T-cell (primary cell): Measurements from ENCODE around the gene CNTNAP5. TPM values are rescaled to one million over a fixed set of nuclear protein-coding genes. Genes with fewer than 3 reads are reported as not detected.

Experiments
- ATAC-seq, 4 experiments: fragments of 200-7000 bp in 3 of 4; fragments of 150-1000 bp in 1 of 4; cut with Tn5 transposase; replicated peaks in 1 of 4; 1 replicate in 3 of 4; 2 replicates in 1 of 4; pipeline ENCODE4 v1.10.0; 2021; ENCODE audit warnings: moderate library complexity in 3 of 4, mild to moderate bottlenecking in 2 of 4, moderate number of reproducible peaks in 1 of 4
- CTCF ChIA-PET, 2 donors: fragments of 300-600 bp; sonication (Branson Sonifier 250); formaldehyde crosslinking; loops; one replicate each; lab custom pipeline; 2022; ENCODE audit warnings: antibody characterized with exemption in 2 of 2; lab: Charles Lee
- POLR2A ChIA-PET, 2 donors: fragments of 300-600 bp; sonication (Branson Sonifier 250); formaldehyde crosslinking; loops; one replicate each; lab custom pipeline; 2022; ENCODE audit warnings: antibody characterized with exemption in 2 of 2; lab: Charles Lee
- DNase-seq, 35 experiments: peaks; one replicate each; pipeline versions ENCODE4 v3.0.0 to v3.0.0-alpha.2; 2013 to 2023
- H3K27ac ChIP-seq: one replicate; pipeline ENCODE4 v1.5.1; 2013; ENCODE audit warnings: low read length
- H3K27me3 ChIP-seq, 2 experiments: replicated peaks in 1 of 2; 1 replicate in 1 of 2; 2 replicates in 1 of 2; pipeline versions ENCODE4 v1.6.1 to v1.7.0; 2013; ENCODE audit warnings: low read length in 1 of 2, mixed read lengths in 1 of 2; ENCODE audit not compliant: control insufficient read depth in 2 of 2, insufficient read depth in 2 of 2; ENCODE audit errors: extremely low read depth in 1 of 2
- H3K36me3 ChIP-seq, 2 donors: 1 replicate in 1 of 2; 2 replicates in 1 of 2; pipeline versions ENCODE4 v1.6.1 to v1.7.0; 2013; ENCODE audit warnings: low read length in 1 of 2; ENCODE audit not compliant: control insufficient read depth in 2 of 2, insufficient read depth in 1 of 2; ENCODE audit errors: extremely low read depth in 1 of 2
- H3K4me1 ChIP-seq, 2 experiments: 1 replicate in 1 of 2; 2 replicates in 1 of 2; pipeline versions ENCODE4 v1.6.1 to v1.7.0; 2013; ENCODE audit warnings: low read length in 2 of 2, mixed read lengths in 1 of 2; ENCODE audit not compliant: insufficient read depth in 2 of 2, control insufficient read depth in 1 of 2; ENCODE audit errors: extremely low read depth in 1 of 2
- H3K4me3 ChIP-seq, 2 donors: 1 replicate in 1 of 2; 2 replicates in 1 of 2; pipeline versions ENCODE4 v1.5.1 to v1.7.0; 2013; ENCODE audit warnings: mild to moderate bottlenecking in 2 of 2, low read length in 1 of 2, moderate library complexity in 1 of 2; ENCODE audit not compliant: control insufficient read depth in 1 of 2; ENCODE audit errors: extremely low read depth in 1 of 2
- H3K9me3 ChIP-seq: 2 replicates; pipeline ENCODE4 v1.7.0; 2013
- H3K27ac Mint-ChIP-seq, 2 donors: one replicate each; pipeline ENCODE4 v1.8.0; 2020 to 2021; ENCODE audit warnings: mild to moderate bottlenecking in 2 of 2, mixed read lengths in 2 of 2
- H3K27me3 Mint-ChIP-seq, 2 donors: one replicate each; pipeline ENCODE4 v1.8.0; 2021 to 2022; ENCODE audit warnings: mixed read lengths in 2 of 2
- H3K36me3 Mint-ChIP-seq: one replicate; pipeline ENCODE4 v1.8.0; 2021; ENCODE audit warnings: mixed read lengths
- H3K4me1 Mint-ChIP-seq, 3 donors: one replicate each; pipeline ENCODE4 v1.8.0; 2020 to 2022; ENCODE audit warnings: mixed read lengths in 3 of 3, mild to moderate bottlenecking in 1 of 3
- H3K4me3 Mint-ChIP-seq, 3 donors: one replicate each; pipeline ENCODE4 v1.8.0; 2020 to 2022; ENCODE audit warnings: mild to moderate bottlenecking in 3 of 3, mixed read lengths in 3 of 3, moderate library complexity in 3 of 3
- H3K9me3 Mint-ChIP-seq, 3 donors: one replicate each; pipeline ENCODE4 v1.8.0; 2020 to 2022; ENCODE audit warnings: mixed read lengths in 3 of 3
- WGBS: methylation state at CpG from one replicate; pipeline ENCODE4 v1.1.5; 2013; ENCODE audit warnings: missing lambda C conversion rate; ENCODE audit not compliant: insufficient coverage; 5-methylcytosine and 5-hydroxymethylcytosine counted together
- total RNA-seq, 35 experiments: library from RNA in 6 of 35; stranded (reverse) in 6 of 35; fragments of 120-200 nt in 1 of 35; gene quantifications; one replicate each; pipeline versions ENCODE4 v1.2.1 to v1.2.4 and lab custom pipeline; 2013 to 2026

The CNTNAP5 gene
- total RNA-seq, 5 donors from 2014 or later (not counting 1 experiment from before 2014, with no cell fraction given) = not detected

DNA sequence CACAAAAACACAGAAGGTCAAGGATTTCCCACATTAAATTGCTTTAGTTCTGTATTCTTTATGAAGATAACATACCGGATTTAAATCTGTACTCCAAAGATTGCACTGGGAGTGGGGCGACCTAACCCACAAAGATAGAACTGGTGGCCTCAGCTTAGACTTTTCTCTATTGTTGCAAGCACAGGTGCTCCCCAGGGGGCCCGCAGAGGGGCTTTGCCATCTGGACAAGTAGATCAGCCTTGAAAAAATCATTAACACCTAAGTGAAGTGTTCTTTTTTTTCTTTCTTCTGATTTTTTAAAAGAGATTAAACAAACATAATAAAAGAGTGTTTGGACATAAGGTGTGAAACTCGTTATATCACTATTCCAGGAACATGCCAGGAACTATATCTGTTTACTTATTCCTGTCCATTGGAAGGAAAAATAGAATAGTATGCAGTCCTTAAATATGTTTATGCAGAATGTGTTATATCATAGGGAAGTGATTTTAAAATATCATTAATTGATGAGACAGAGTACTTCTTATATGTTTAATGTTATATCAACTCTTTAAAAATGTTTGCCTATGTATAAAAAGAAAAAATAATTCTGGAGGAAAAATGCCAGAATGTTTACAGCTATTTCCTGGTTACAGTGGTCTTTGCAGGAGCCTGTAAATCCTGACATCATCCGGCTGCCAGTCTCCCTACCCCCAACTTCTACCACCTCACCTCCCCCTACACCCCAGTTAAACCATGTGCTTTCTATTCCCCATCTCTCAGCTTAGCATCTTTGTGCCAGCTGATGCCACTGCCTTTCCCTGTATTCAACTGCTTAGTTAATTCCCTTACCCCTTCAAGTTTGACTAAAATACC lies 679.2 kb downstream of the CNTNAP5 start:
- Histone ChIP-seq H3K27me3 (no peaks in the 10 kb centered on the region), H3K4me3 (no peak overlapping the region), H3K9me3 (no peaks in the 10 kb centered on the region), H3K4me1 (no peaks in the 10 kb centered on the region), H3K27ac (no peak overlapping the region), H3K36me3 (no peaks in the 10 kb centered on the region)
- Mint-ChIP-seq H3K9me3 (peaks cover 4 to 15% (median 10%) of the 10 kb centered on the region in 3 donors), H3K27me3 (no peaks in the 10 kb centered on the region), H3K36me3 (no peaks in the 10 kb centered on the region), H3K4me1 (no peaks in the 10 kb centered on the region), H3K4me3 (no peak overlapping the region), H3K27ac (no peak overlapping the region)
- ChIA-PET CTCF (no interaction called here), POLR2A (no interaction called here)
- DNase-seq = no peak
- ATAC-seq = no peak
- WGBS = 0% methylated on average over 1 of the region's 5 CpGs

GRCh38 chr2:124708661-124709060 lies 683.6 kb downstream of the CNTNAP5 start:
- no peaks in the 10 kb centered on the region for H3K9me3 ChIP-seq
- H3K4me1 Mint-ChIP-seq = no peaks in the 10 kb centered on the region
- H3K36me3 Mint-ChIP-seq = no peaks in the 10 kb centered on the region
- ATAC-seq (no peak), DNase-seq (no peak)
- POLR2A ChIA-PET = no interaction called here
- H3K4me1 ChIP-seq = no peaks in the 10 kb centered on the region
- WGBS = 81% methylated on average over 2 of the region's 3 CpGs
- H3K4me3 Mint-ChIP-seq = no peak overlapping the region
- H3K9me3 Mint-ChIP-seq = peaks cover 10 to 21% (median 10%) of the 10 kb centered on the region in 3 donors
- H3K27ac Mint-ChIP-seq = no peak overlapping the region
- H3K27ac ChIP-seq = no peak overlapping the region
- no peaks in the 10 kb centered on the region for H3K27me3 ChIP-seq
- no peaks in the 10 kb centered on the region for H3K36me3 ChIP-seq
- CTCF ChIA-PET = no interaction called here
- no peaks in the 10 kb centered on the region for H3K27me3 Mint-ChIP-seq
- no peak overlapping the region for H3K4me3 ChIP-seq

GRCh38 chr2:124713969-124714368 lies 688.9 kb downstream of the CNTNAP5 start:
- Mint-ChIP-seq H3K27ac (no peak overlapping the region), H3K27me3 (no peaks in the 10 kb centered on the region), H3K4me1 (no peaks in the 10 kb centered on the region), H3K4me3 (no peak overlapping the region), H3K36me3 (no peaks in the 10 kb centered on the region), H3K9me3 (peaks cover 6 to 25% (median 7%) of the 10 kb centered on the region in 3 donors)
- ChIA-PET CTCF (no interaction called here), POLR2A (no interaction called here)
- WGBS = no CpG with 5 or more reads among the region's 2 CpGs
- no peaks in the 10 kb centered on the region for H3K36me3 ChIP-seq
- H3K27ac ChIP-seq = no peak overlapping the region
- no peaks in the 10 kb centered on the region for H3K9me3 ChIP-seq
- no peak overlapping the region for H3K4me3 ChIP-seq
- H3K27me3 ChIP-seq = no peaks in the 10 kb centered on the region
- ATAC-seq = no peak
- DNase-seq = no peak
- H3K4me1 ChIP-seq = no peaks in the 10 kb centered on the region

GRCh38 chr2:124725187-124725586 lies 700.1 kb downstream of the CNTNAP5 start:
- DNase-seq (no peak), ATAC-seq (no peak)
- peaks cover 6 to 9% (median 7%) of the 10 kb centered on the region in 3 donors for H3K9me3 Mint-ChIP-seq
- H3K4me3 Mint-ChIP-seq = no peak overlapping the region
- H3K27me3 ChIP-seq = no peaks in the 10 kb centered on the region
- H3K9me3 ChIP-seq = no peaks in the 10 kb centered on the region
- H3K4me3 ChIP-seq = no peak overlapping the region
- H3K4me1 Mint-ChIP-seq = no peaks in the 10 kb centered on the region
- no peaks in the 10 kb centered on the region for H3K27me3 Mint-ChIP-seq
- no peaks in the 10 kb centered on the region for H3K36me3 Mint-ChIP-seq
- no peak overlapping the region for H3K27ac Mint-ChIP-seq
- H3K36me3 ChIP-seq = no peaks in the 10 kb centered on the region
- ChIA-PET POLR2A (no interaction called here), CTCF (no interaction called here)
- no peaks in the 10 kb centered on the region for H3K4me1 ChIP-seq
- no peak overlapping the region for H3K27ac ChIP-seq

DNA sequence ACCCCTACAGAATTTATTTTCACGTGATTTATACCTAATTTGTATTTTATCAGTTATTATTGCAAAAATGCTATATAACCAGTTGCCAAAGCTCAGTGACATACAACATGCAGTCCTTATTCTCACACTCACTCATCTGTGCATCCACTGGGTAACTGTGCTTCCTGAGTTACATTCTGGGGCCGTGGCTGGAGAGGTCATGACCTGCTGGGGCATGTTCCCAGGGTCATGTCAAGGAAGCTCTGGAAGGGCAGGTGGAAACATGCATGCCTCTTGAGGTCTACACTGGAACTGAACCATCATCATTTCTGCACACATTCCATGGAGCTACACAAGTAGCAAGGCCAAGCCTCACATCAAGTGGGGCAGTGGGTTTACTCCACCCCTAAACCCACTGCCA lies 715.5 kb downstream of the CNTNAP5 start:
- CTCF ChIA-PET = no interaction called here
- Histone ChIP-seq H3K27ac (no peak overlapping the region), H3K9me3 (no peaks in the 10 kb centered on the region), H3K4me1 (no peaks in the 10 kb centered on the region), H3K36me3 (no peaks in the 10 kb centered on the region), H3K4me3 (no peak overlapping the region), H3K27me3 (no peaks in the 10 kb centered on the region)
- ATAC-seq (no peak), DNase-seq (no peak)
- no peaks in the 10 kb centered on the region for H3K4me1 Mint-ChIP-seq
- H3K4me3 Mint-ChIP-seq = no peak overlapping the region
- no peak overlapping the region for H3K27ac Mint-ChIP-seq
- no peaks in the 10 kb centered on the region for H3K27me3 Mint-ChIP-seq
- H3K36me3 Mint-ChIP-seq = no peaks in the 10 kb centered on the region
- peaks cover 5 to 15% (median 14%) of the 10 kb centered on the region in 3 donors for H3K9me3 Mint-ChIP-seq
- POLR2A ChIA-PET = no interaction called here
- WGBS = no CpG with 5 or more reads among the region's 2 CpGs

DNA sequence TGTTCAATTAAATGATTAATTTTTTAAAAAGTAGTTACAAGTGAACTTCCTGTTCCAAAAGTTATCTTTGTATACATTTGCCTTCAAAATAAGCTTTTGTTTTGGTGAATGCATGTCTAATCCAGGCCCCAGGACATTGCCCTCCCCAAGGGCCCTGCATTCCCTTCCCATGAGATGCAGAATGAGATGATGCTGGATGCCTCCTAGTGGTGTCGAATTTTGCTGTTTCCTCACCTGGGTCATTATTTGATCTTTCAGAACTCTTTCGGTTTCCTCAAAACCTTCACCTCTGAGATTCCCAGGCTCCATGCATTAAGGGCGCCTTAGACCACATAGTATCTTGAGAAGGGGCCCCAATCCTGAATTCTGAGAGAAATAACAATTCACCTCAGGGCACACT lies 728.8 kb downstream of the CNTNAP5 start:
- no peak for DNase-seq
- H3K9me3 Mint-ChIP-seq = peaks cover 8 to 19% (median 9%) of the 10 kb centered on the region in 3 donors
- no peak overlapping the region for H3K4me3 ChIP-seq
- H3K4me1 ChIP-seq = no peaks in the 10 kb centered on the region
- no peak overlapping the region for H3K4me3 Mint-ChIP-seq
- no peak overlapping the region for H3K27ac Mint-ChIP-seq
- WGBS = 80% methylated on average over 1 of the region's 3 CpGs
- H3K27ac ChIP-seq = no peak overlapping the region
- no peaks in the 10 kb centered on the region for H3K27me3 Mint-ChIP-seq
- H3K9me3 ChIP-seq = no peaks in the 10 kb centered on the region
- H3K27me3 ChIP-seq = no peaks in the 10 kb centered on the region
- H3K36me3 ChIP-seq = no peaks in the 10 kb centered on the region
- no peaks in the 10 kb centered on the region for H3K4me1 Mint-ChIP-seq
- H3K36me3 Mint-ChIP-seq = no peaks in the 10 kb centered on the region
- ATAC-seq = no peak
- ChIA-PET CTCF (no interaction called here), POLR2A (no interaction called here)
